ENCODE measurements around the gene SERP1.
A peak's percentile ranks its signal among the peaks of the same experiment; 100 is the strongest.

The SERP1 gene
- 113 to 252 (median 172) reads per million in 18 experiments for total RNA-seq

- DNase-seq, result peak; percentile 100
Measured at GRCh38 chr3:150546226-150547044, at the start of gene SERP1, which contains the start of gene EIF2A. Gene SERP1, minus strand, starts transcription at chr3:150546496. Its CDS starts 361 bp downstream, at chr3:150546135. Gene EIF2A, plus strand, starts transcription at chr3:150546787. Its CDS starts 16 bp downstream, at chr3:150546803.

GRCh38 chr3:150594150-150594549, 47.9 kb upstream of the SERP1 start:
- DNase-seq, result no peak

DNA sequence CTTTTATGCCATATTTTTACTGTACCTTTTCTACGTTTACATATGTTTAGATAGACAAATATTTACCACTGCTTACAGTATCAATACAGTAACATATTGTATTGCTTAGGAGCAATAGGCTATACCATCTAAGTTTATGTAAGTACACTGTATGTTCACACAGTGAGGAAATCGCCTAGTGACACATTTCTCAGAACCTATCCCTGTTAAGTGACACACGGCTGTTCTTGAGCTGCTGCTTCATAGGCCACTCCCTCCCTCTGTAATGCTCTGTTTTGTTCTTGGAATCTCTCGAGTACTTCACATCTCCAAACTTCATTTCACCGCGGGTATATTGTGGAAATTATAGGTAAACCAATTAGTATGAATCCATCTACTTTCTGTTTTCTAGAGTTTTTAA, 43.5 kb upstream of the SERP1 start:
- no peak for DNase-seq

DNA sequence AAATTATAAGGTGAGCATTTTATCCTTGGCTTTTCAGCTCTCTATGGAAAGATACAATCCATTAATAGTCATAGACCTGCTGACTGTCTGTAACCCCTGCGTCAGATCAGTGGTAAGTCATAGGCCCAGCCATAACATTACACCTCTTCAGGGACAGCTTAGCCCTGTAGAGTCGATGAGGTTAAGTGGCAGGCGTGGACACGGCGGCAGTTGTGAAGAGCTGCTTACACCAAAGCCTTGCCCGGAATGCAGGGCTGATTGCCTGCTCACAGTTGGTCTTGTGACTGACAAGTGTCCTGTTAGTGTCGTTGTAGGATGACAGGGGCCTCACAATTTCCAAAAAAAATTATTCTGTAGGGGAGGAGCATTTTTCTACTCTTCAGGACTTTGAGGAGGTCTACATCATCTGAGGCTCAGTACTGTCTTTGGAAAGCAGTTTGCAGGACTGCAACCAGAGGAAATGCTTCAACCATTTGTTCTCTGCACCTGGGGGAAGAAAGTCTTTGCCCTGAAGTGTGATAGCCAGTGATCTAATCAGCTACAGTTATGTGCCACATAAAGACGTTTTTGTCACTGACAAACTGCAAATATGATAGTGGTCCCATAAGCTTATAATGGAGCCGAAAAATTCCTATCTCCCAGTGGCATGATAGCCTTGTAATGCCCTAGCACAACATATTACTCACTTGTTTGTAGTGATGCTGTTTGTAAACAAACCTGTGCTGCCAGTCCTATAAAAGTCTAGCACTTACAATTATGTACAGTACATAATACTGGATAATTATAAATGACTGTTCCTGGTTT, 41.9 kb upstream of the SERP1 start:
- no peak for DNase-seq

DNA sequence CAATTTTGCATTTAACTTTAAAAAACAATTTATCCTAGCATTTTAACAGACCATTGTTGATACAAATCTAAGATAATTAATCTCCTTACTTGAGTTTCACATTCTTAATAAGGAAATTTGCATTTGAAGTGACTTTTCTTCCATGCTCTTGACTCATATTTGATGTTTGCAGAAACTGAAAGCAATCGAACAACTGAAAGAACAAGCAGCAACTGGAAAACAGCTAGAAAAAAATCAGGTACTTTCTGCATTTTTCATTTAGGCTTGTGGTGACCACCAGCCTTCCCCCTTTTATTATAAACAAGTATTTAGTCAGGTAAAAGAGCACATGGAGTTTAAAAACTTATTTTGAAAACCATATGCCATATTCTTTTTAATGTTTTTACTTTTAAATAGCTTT, 36.7 kb upstream of the SERP1 start:
- DNase-seq, result no peak

- DNase-seq, result no peak
Measured at GRCh38 chr3:150582620-150583019, 36.3 kb upstream of the SERP1 start.

DNA sequence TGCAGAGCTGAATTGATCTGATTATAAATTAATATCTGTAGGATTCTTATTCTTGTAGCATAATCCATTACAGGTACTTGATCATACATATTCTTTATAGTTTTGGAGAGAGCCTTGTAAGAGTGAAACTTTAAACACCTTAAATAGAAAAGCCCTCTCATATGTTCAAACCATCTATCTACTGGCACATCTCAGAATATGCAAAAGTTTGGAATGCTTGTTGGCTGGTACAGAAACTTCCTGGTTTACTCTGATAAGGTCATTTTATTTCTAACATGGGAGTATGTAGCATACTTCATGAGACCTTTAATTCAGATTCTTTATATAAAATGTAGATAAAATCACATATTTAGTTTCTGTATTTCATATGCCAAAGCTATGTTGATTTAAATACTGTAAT, 34.9 kb upstream of the SERP1 start:
- no peak for DNase-seq

DNA sequence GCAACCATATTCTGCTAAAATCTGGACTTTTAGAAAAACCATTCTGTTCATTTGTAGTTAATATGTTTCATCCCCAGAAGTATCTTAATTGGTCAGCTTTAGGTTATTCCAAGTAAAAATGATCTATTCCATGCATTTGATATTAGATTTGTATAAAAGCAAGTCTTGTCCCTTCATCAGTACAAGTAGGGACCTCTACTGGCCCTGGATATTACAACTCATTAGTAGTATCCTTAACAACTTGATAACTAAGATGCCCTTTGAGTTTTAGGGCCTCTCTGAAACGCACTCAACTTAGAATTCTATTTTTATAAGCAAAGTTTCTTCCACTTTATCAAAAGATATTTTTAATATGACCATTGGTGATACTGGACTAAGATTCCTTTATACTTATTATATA, 31.6 kb upstream of the SERP1 start:
- DNase-seq, result no peak

- no peak for DNase-seq
Measured at GRCh38 chr3:150567328-150567727, 21.0 kb upstream of the SERP1 start.

DNA sequence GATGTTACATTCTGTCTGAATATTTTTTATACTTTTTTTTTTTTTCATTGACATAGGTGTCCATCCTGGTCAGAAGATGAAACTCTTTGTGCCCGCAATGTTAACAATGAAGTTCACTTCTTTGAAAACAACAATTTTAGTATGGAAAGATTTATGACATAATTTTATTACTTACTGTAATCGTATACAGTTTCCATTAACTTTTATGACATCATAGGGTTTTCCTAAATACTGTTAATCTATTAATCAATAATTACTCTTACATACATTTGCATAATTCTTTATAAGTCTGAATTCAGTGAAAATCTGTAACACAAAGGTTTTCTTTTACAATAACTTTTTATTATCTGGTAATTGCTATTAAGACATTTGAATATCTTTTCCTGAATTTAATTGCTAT, 17.9 kb upstream of the SERP1 start:
- DNase-seq, result no peak

DNA sequence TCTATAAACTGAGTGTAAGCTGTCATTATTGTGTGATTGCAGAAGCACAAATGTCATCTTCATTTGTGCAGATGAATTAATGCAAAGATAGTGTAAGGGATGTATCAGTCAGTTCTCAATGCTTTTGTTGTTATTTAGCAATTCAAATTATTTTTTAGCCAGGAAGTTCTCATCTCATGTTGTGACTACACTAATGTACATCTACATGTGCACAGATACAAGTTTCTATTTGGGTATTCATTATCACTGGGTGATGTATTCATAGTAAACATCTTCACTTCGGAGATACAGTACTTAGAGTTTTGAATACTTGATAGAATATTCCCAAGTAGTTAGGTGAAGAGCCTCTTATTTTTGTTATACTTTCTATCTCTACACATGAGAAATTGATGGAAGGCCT, 11.4 kb upstream of the SERP1 start:
- DNase-seq, result no peak

DNA sequence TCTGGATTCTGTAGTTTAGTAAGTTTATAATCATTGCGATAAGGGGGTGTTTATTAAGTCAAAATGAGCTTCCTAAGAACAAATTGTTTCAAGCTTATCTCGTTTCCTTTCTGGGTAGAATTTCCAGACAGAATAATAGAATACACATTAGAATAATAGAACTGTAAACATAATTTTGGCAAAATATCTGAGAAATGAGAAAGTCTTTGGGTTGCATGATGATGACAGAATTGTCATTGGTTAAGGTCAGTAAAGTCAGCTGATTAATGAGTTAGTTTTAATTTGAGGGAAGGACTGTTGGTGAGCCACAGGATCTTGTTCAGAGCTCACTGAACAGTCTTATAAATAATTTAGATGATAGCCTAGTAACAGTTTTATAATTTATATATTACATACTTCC, 10.5 kb upstream of the SERP1 start:
- no peak for DNase-seq

DNA sequence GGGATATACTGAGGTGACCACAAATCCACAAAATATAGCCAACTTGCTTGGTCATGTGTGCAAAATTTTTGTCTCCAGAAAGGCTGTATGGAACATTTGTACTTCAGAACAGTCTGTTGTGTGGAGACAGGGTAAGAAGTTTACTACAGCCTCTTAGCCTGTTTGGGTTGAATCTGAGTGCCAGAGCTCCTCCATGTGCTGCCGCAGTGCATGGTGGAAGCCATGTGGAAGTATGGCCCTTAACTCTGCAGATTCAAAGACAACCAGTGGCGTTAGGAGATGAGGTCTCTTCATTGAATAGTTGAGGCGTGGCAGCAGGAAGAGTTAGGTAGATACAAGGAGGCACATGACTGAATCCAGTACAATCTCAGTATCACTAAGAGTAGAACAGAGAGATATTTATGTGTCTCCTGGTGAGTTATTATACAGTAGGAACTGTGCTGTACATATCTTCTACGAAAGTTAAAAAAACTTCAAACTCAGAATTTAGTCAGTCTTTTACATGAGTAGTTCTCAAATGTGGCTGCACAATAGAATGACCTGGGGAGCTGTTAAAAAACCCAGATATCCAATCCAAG, 9.7 kb upstream of the SERP1 start:
- no peak for DNase-seq

DNA sequence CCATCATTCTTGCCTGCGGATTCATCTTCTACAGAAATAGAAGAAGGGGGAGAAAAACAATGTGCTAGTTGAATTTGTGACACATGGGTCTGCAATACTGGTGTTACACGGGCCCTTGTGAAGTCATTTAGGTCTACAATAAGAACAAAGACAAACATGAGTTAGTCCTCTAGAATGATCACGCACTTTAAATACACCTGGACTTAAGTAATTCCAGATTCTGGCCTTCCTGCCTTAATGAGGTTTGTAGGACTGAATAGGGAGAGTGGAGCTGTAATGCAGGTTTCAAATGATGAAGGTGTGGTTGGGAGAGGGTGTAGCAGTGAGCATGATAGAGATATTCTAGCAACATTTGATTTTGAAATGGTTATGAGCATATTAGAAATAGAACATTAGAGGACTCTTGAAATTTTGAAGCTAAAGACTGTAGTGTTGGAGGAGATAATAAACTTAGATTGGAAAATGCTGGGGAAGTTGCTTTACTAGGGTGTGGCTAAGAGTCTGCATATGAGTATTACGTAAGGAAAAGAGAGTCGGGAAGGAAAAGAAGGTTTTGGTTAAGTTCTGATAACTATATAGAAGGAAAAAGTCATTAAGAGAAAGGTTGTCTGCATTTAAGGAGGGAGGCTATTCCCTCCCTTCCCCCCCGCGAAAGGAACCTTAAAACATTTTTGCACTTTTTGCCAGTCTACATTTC, 897 bp upstream of the SERP1 start:
- peak; percentile 20 to 40 for DNase-seq

DNA sequence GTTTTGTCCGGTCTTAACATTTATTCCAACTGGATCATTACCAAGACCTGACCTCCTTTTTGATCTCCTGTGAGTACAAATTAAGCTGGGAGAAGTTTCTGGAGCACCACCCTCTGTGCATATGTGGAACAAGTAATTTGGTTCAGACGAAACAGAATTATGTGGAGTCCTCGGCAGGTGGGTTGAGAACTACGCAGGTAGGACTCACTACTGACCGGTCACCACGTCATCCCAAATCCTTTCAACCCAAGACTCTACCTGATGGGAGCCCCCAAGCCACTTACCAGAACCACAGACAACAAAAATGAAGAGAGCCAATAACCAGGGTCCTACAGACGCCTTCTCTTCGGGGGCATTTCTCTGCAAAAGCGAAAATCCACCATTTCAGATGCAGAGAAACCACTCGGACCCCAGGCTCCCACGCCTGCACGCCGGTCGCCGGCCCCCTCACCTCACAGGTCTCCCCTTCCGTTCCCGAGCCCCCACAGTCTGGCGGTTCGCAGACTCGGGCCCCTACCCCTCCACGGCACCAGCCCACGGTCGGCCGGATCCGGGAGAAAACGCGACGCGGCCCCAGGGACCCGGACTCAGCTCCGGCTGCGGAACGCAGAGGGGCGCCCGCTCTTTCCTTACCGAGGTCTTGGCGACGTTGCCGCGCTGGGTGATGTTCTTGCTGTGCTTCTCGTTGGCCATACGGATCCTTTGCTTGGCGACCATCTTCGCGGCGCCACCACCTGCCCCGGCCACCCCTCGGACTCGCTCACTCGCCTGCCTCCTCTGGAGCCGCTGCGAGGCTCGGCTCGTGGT, 674 bp downstream of the SERP1 start:
- DNase-seq, result no peak

DNA sequence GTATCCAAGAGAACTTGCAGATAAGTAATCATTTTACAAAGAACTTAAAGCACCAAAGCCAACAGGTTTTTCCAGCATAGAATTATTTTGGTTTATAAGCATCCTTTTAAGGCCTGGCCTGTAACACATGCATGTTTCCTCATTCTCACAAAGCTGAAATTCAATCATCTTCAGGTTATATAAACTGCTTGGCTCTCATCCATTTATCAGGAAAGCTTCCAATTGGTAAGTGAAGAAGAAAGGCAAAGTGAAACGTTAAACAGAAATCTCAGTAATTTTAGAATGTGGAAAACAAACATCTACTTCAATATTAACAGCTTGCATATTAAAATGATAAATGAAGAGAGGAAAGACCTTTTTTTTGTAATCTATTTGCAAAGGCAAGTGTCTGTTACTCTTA, 1.6 kb downstream of the SERP1 start:
- DNase-seq, result no peak

- no peak for DNase-seq
Measured at GRCh38 chr3:150544041-150544440, 2.3 kb downstream of the SERP1 start.

DNA sequence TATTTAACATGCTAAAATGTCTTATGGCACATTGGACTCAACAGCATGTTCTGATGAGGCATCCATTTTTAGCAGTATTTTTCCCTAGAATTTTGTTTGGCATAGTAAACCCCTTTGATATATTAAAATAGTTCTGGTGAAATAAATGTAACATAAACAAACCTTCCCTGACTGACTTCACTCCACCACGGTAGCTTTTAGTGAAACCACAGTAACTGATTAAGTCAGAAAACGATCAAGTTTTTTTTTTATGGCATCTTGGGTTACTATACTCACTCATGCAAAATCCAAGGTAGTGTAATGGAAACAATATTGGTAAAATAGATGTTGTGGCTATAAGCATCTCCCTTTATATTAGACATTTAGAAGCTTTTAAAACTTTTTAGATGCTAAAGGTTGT, 2.8 kb downstream of the SERP1 start:
- DNase-seq, result no peak

GRCh38 chr3:150543128-150543527, 3.2 kb downstream of the SERP1 start:
- no peak for DNase-seq

GRCh38 chr3:150540991-150541390, 5.3 kb downstream of the SERP1 start:
- DNase-seq, result peak; percentile 20 to 68

DNA sequence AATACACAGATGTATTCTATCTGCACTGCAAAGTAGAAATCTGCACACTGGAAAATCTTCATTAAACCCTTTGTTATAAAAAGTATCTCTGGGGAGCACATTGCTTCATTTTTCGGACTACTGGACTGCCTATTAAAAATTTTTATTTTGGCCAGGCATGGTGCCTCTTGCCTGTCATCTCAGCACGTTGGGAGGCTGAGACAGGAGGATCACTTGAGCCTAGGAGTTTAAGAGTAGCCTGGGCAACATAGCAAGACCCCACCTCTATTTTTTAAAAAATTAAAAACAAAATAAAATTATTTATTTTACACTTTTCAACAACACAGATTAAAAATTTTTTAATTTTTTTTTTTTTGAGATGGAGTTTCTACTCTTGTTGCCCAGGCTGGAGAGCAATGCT, 6.0 kb downstream of the SERP1 start:
- DNase-seq, result no peak

Data from inflammatory macrophage (primary cell).